HUDEP-2 (cell line): Measurements from ENCODE around the gene AGPAT3.

Source experiments
- DNase-seq, 76 experiments: peaks; one replicate each; lab custom pipeline; 2025; ENCODE audit not compliant: unreplicated experiment in 76 of 76; lab: John Stamatoyannopoulos, UW

AGPAT3 gene

DNA sequence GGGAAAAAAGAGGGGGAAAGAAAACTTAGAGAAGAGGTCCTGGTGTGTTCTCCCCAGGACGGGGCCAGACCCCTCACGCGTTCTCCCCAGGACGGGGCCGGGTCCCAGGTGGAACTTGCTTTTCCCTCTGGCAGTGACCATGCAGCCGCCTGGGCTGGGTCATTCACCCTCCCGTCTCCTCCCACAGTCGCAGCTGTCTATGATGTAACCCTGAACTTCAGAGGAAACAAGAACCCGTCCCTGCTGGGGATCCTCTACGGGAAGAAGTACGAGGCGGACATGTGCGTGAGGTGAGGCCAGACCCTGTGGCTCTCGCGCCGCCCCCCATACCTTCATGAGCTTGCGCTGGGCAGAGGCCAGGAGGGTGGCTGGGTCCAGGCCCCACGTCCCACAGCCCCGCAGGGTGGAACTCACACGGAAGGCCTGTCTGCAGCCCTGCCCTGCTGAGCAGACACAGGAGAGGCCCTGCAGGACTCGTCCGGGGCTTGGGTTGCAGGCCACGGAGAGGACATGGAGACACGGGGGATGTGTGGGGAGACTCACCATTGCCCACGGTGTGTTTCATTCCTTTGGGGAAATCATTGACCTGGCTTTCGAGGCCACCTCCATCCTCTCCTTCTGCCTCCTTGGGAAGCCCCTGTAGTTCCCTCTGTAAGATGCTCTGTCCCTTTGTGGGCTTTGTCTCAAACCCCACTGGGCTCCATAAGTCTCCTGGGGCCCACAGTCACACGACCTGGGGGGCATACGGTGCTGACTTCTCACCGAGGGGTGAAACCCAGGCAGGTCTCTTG lies 106.4 kb downstream of the AGPAT3 start:
- no peak for DNase-seq

- DNase-seq = no peak
These were observed 106.9 kb downstream of the AGPAT3 start for GRCh38 chr21:43971992-43972255.

DNA sequence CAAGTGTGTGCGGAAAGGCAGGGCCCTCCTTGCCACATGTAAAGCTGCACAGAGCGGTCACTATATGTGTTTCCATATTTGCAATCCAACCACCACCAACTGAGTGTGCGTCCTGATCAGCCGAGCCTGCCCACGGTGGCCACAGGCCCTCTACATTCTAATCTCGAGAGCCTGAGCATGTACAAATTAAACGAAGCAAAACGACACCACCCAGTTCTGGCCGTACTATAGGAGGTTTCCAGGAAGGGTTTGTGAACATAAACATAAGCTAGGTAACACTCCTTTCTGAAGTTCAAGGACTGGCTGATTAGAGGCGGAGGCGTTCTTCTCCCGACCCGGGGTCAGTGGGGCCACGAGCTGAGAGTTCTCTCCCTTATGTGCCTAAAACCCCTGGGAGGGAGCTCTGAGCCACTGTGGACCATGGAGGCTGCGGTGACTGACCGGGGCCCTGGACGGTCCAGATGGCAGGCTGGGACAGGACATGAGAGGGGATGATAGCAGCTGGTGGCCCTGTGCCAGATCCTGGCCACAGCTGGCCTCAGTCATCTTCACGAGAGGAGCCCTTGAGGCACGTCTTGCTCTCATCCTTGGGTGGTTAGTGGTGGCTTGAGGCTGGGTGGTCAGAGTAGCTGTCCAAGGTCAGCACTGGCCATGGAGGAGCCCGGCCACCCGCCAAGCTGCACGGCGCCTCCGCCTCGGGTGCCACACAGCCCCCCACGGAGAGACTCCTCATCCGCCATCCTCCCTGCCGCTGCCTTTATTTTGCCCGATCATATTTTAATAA lies 108.0 kb downstream of the AGPAT3 start:
- no peak for DNase-seq

- DNase-seq = no peak
These were observed 108.6 kb downstream of the AGPAT3 start for GRCh38 chr21:43973634-43973955.

- DNase-seq = no peak
These were observed 109.9 kb downstream of the AGPAT3 start for GRCh38 chr21:43974791-43975468.

GRCh38 chr21:43975469-43976098 lies 110.6 kb downstream of the AGPAT3 start:
- DNase-seq = peak in 69 of 76 experiments; percentile 12 to 85 (median 69)

GRCh38 chr21:43976661-43977060 lies 111.6 kb downstream of the AGPAT3 start:
- no peak for DNase-seq

DNA sequence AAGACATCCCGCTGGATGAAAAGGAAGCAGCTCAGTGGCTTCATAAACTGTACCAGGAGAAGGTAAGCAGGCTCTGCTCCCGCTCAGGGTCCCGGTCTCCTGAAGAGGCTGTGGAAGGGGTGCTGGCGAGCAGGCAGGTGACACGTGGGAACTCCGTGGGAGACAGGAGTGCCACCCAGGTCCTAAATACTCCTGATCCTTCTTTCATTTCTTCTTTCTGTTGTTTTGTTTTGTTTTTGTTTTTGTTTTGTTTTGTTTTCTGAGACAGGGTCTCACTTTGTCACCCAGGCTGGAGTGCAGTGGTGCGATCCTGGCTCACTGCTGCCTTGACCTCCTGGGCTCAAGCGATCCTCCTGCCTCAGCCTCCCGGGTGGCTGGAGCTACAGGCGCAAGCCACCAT lies 113.0 kb downstream of the AGPAT3 start:
- DNase-seq = no peak

DNA sequence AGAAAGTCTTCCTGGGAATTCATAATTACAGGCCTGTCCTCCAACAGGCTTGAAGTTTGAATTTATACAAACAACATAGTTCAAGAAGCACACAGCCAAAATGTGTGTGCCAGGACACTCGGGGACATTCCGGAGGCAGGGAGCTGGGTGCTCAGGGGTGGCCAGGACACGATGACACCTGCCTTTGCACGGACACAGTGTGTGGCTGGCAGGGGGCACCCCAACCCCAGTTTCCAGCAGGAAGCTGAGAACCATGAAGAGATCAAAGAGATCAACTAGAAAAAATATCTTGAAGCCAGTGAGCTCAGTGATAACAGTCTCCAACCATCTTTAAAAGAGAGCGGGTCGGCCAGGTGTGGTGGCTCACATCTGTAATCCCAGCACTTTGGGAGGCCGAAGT lies 114.6 kb downstream of the AGPAT3 start:
- no peak for DNase-seq

GRCh38 chr21:43981151-43981870 lies 116.3 kb downstream of the AGPAT3 start:
- no peak for DNase-seq

GRCh38 chr21:43981871-43982210 lies 116.8 kb downstream of the AGPAT3 start:
- DNase-seq = no peak

DNA sequence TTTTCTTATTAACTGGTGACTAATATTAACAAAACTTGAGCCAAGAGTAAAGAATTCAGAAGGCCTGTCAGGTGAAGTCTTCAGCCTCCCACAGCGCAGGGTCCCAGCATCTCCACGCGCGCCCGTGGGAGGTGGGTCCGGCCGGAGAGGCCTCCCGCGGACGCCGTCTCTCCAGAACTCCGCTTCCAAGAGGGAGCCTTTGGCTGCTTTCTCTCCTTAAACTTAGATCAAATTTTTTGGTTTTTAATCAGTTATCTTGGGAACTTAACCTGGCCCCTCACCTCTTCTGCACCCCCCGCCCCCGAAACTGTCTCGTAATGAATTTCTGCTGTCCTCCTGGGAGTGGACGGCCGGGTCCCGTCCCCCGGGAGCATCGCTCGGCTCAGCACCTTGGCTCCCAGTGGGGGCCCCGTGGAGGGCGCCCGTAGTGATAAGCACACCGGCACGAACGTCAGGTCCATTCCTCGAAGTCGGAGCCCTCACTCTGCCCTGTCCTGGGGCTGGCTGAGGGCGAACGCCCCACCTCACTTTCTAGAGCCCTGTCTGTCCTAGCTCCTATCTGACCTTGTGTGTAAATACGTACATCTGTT lies 117.6 kb downstream of the AGPAT3 start:
- no peak for DNase-seq

GRCh38 chr21:43983390-43983789 lies 118.4 kb downstream of the AGPAT3 start:
- DNase-seq = no peak

- DNase-seq = no peak
These were observed 118.9 kb downstream of the AGPAT3 start for GRCh38 chr21:43983860-43984420.

DNA sequence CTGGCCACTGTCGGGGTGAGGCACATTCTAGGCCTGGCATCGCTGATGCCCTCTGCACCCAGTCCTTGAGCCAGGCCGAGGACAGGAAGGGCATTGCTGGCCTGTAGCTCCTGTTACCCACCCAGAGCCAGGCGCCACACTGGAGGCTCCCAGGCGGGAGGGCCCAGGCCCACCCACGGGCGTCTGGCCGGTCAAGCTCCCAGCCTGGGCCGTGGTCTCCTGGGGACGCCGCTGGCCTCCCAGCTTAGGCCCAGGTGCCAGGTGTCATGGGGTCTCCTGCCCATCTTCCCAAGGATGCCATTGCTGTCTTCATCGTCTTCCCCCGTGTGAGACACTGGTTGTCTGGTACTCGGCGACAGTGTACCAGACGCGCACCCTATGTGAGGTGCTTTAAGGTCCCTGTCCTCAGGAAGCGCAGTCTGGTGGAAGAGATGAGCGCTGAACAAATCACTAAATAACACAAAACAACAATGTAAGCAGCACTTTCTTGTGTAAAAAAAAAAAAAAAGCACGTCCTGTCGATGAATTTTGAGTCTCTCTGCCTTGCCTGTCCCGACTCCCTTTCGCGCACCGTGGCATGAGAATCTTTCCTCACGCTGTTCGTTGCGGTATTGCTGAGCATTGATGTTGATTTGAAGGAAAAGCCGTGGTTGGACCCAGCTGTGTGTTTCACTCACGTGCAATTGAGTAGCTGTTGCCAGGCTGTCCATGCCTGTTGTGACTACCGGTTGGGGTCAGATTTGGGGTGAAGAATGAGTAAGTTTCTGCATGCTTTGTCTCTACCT lies 120.1 kb downstream of the AGPAT3 start:
- peak in 1 of 76 experiments; percentile 12 for DNase-seq

DNA sequence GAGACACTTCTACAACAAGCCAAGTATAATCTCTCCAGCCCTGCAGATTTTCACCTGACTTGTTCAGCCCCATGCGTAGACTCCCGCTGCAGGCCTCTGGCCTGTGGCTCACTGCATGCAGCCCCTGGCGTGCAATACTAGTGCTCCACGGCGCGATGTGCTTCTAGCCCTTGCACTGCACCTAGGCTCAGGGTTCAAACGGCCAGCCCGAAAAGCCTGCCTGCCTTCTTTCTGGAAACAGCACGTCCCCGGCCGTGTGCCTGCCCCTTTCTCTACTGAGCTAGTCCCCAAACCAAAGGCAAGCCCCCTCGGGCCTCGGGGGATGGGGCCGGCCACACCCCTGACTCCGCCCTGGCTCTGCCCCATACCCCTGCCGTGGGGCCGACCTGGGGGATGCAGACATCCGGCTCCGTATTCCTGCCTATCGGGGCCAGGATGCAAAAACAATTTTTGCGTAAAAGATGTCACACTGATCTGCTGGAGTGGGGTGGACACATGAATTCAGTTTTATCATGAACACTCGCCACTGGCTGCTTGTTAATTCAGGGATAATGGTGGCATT lies 120.7 kb downstream of the AGPAT3 start:
- DNase-seq = no peak

DNA sequence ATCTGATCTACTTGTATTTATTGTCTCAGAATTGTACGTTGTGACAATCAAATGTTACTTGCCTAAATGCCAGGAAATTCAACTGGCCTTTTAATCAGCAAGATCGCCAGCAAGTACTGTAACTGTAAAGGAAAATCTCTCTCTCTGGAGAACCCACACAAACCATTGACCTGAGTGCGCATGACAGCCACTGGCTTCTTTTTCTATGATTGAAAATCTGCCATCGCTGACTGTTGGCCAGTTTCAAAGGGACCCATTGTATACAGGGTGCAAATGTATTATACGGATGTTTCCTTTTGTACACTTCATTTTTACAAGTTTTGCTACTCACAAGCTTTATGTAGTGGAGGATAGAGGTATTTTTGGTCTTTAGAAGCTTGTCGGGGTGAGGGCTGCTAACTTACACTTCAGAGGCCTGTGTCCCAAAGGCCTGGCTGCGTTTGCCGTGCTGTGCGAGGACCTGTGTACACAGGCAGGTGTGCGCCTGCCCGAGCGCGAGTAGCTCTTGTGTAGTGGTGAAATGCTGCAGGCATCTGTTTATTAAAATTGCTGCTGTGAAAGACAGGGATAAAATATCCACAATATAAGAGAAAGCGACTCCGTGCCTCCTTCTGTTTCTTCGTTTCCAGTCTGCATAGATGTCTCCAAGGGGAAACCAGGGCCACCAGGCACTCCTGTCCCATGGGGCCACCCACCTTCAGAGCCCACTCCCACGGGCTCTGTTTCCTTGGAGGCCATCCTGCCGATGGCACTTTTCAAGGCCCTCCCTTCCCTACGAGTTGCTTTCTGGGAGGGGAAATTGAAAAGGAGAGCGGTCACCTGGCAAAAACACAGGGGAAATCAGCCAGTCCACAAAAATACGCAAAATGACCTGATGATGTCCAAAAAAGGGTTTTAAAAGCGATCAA lies 121.8 kb downstream of the AGPAT3 start:
- no peak for DNase-seq

DNA sequence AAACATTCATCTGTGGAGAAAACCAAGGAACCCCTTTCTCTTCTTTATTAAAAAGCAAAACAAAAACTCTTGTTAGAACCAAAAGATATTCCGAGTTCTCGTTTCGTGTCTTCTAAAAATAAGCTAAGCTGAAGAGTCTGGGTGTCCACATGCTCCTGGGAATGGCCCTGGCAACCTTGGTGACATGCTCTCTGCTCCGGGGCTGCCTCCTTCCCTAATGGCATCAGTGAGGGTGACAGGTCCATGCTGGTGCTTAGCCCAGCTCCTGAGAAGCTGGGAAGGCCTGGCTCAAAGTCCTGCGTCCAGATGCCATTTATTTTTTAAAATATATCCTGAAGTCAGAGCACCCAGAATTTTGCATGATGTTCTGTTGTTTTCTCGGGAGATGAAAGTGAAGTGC lies 122.5 kb downstream of the AGPAT3 start:
- DNase-seq = no peak
